HG02870 (cell line): Measurements from ENCODE around the gene ANKRD18A.
"Not testable (repeated sequence)": the region's sequence is repeated elsewhere in the genome, so short reads cannot be mapped to it uniquely, and the experiment has no call there.

Experiments used
- ATAC-seq: cut with Tn5 transposase; IDR thresholded peaks from one replicate; pipeline ENCODE4 v1.9.1; 2021; ENCODE audit warnings: mild to moderate bottlenecking, moderate library complexity; ENCODE audit not compliant: unreplicated experiment

ANKRD18A gene

DNA sequence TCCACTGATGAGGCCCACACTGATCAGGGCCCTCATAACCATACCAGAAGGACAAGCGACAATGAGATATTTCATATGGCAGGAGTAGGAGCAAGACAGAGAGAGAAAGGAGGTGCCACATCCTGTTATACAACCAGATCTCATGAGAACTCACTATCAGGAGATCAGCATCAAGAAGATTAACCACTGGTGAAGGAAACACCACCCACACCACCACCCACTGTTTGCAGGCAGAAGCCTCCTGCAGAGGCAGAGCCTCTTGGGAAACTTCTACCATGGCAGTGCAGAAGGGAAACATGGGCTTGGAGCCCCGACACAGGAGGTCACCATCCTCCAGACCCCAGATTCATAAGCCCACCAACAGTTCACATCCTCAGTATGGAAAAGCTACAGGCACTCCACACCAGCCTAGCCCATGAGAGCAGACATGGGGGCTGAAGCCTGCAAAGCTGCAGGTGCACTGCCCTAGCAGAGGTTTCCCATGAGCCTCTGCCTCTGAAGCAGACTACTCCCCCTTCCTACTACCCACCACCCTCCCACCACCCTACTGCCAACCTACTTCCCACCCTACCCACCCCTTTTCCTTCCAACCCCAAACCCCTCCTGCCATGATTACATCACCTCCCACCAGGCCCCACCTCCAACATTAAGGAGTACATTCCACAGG lies 73.8 kb downstream of the ANKRD18A start:
- not testable (repeated sequence) for ATAC-seq

GRCh38 chr9:38540535-38540934 lies 79.9 kb downstream of the ANKRD18A start:
- ATAC-seq: not testable (repeated sequence)

DNA sequence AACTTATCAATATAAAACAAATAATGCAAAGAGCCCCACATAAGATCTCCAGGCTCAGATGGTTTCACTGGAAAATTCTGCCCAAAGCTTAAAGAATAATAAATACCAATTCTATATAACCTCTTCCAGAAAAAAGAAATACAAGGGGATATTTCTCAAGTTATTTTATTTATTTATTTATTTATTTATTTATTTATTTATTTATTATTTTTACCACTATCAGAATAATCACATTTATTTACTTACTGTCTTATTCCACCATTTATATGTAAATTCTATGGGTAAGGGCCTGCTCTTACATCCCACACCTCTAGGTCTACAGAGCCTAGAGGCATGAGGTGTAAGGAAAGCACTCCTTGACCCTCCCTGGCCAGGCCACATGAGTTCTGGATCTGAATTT lies 91.1 kb downstream of the ANKRD18A start:
- no peak for ATAC-seq

DNA sequence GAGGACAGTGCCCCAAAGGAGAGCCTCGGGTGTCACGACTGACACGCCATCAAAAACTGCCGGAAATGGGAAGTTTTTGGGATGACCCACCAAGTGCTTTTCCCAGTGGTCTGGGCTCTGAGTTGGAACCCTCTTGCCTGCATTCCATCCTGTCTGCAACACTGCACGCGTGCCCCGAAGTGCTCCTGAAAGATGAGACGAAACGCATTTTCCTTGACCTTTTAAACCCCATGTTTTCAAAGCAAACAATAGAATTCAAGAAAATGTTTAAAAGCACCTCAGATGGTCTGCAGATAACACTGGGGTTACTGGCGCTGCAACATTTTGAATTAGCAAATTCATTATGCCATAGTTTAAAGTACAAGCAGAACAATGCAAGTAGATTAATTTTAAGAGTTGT lies 92.9 kb downstream of the ANKRD18A start:
- ATAC-seq: no peak

GRCh38 chr9:38526591-38526990 lies 93.8 kb downstream of the ANKRD18A start:
- ATAC-seq: no peak

DNA sequence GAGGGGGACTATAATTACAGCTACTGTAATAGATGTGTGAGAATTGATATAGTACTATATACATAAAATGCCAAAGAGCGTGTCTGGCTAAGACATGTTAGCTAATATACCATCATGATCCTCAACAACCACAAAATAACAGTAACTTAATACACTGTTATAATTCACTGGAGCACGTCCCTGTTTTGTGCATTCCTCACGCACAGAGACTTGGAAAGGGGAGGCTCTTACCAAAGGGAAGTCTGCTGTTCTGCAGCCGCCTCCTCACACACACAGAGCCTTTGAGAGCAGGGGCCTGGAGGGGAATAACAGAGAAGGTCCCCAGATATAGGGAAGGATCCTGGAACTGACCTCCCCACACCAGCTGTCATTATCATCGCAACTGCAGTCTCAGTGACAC lies 97.3 kb downstream of the ANKRD18A start:
- no peak for ATAC-seq

GRCh38 chr9:38521762-38522161 lies 98.6 kb downstream of the ANKRD18A start:
- ATAC-seq: no peak
